NCI-H146 treated with DMSO at 0.1 percent for 48 hours (cell line): Measurements from ENCODE around the gene APBA2.
"Not testable (repeated sequence)": the region's sequence is repeated elsewhere in the genome, so short reads cannot be mapped to it uniquely, and the experiment has no call there.

Experiments
- DNase-seq: peaks from one replicate; lab custom pipeline; 2025; ENCODE audit not compliant: unreplicated experiment; lab: John Stamatoyannopoulos, UW

APBA2 gene

GRCh38 chr15:29098652-29099051, 212.9 kb downstream of the APBA2 start:
- DNase-seq, result no peak

GRCh38 chr15:29099131-29099880, 213.5 kb downstream of the APBA2 start:
- DNase-seq, result no peak

GRCh38 chr15:29100486-29101000, 214.8 kb downstream of the APBA2 start:
- DNase-seq, result no peak

- no peak for DNase-seq
These were observed 215.7 kb downstream of the APBA2 start for GRCh38 chr15:29101491-29101890.

- DNase-seq, result not testable (repeated sequence)
These were observed 216.5 kb downstream of the APBA2 start for GRCh38 chr15:29102173-29102794.

- DNase-seq, result no peak
These were observed 217.4 kb downstream of the APBA2 start for GRCh38 chr15:29102911-29103823.

GRCh38 chr15:29103824-29104565, 218.2 kb downstream of the APBA2 start:
- no peak for DNase-seq

- DNase-seq, result no peak
These were observed 218.7 kb downstream of the APBA2 start for GRCh38 chr15:29104566-29104880.

GRCh38 chr15:29105151-29105854, 219.5 kb downstream of the APBA2 start:
- DNase-seq, result no peak

- DNase-seq, result no peak
These were observed 220.3 kb downstream of the APBA2 start for GRCh38 chr15:29106116-29106515.

GRCh38 chr15:29106551-29107290, 220.9 kb downstream of the APBA2 start:
- DNase-seq, result no peak

GRCh38 chr15:29107291-29107890, 221.6 kb downstream of the APBA2 start:
- no peak for DNase-seq

GRCh38 chr15:29107971-29108645, 222.3 kb downstream of the APBA2 start:
- DNase-seq, result no peak

- no peak for DNase-seq
These were observed 224.0 kb downstream of the APBA2 start for GRCh38 chr15:29109762-29110161.

- DNase-seq, result no peak
These were observed 224.4 kb downstream of the APBA2 start for GRCh38 chr15:29110176-29110575.

GRCh38 chr15:29110733-29111132, 225.0 kb downstream of the APBA2 start:
- no peak for DNase-seq

GRCh38 chr15:29111705-29112281, 226.0 kb downstream of the APBA2 start:
- DNase-seq, result no peak
